OCI-LY1 (cell line): Measurements from ENCODE around the gene TMEM87A.

Experiments used
- CTCF ChIP-seq: fragments of 200-600 bp; sonication (generic), shearing (Covaris generic); IDR thresholded peaks from 2 replicates; pipeline ENCODE4 v1.5.1; 2017; ENCODE audit warnings: mild to moderate bottlenecking, antibody characterized with exemption, low read length, moderate library complexity, mixed read lengths
- EZH2 ChIP-seq: fragments of 200-600 bp; sonication (generic), shearing (Covaris generic); IDR thresholded peaks from 2 replicates; pipeline ENCODE4 v1.8.0; 2017; ENCODE audit warnings: borderline replicate concordance, mixed run types, mild to moderate bottlenecking, antibody characterized with exemption, low read length, moderate library complexity, mixed read lengths

GRCh38 chr15:42228036-42228435, 45.2 kb downstream of the TMEM87A start:
- TF ChIP-seq CTCF, result no peak
- no peak for TF ChIP-seq EZH2
